ENCODE data around the gene CTSD. TPM values are rescaled to one million over a fixed set of nuclear protein-coding genes. Genes with fewer than 3 reads are reported as not detected.

The CTSD gene
- total RNA-seq, 1 experiment from 2014 or later, result 158 TPM

DNA sequence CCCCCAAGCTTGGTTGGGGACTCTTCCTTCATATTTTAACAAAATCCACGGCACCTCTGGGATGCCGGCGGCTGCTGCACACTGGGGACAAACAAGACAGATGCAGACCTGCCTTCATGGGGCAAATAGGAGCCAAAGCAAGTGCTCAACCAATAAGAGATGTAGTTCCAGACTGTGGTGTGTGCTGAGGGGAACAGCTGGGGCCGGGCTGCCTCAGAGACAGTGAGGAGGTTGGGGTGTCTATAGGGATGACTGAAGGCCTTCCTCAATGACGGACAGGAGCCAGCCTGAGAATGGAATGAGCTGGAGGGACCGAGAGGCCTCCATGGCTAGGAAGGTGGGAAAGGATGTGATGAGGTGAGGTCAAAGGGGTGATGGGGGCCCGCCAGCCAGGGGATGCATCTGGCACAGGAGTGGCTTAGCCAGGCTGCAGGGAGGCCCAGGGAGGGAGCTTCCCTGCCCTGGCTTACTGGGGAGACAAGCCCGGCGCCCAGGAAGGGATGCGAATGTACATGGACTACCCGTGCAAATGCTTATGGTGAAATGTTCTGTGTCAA, 10.3 kb upstream of the CTSD start:
- H3K27me3 Mint-ChIP-seq (ENCODE audit: low read depth), result peaks cover 25% of the 10 kb centered on the region
- H3K79me2 ChIP-seq (ENCODE audit: insufficient read depth, low read length), result no peaks in the 10 kb centered on the region
- H3K23ac ChIP-seq (ENCODE audit: insufficient read length, low read depth, low read length), result no peak overlapping the region
- no peak overlapping the region for H3T11ph ChIP-seq (ENCODE audit: low read length)
- no peak overlapping the region for H2BK120ac ChIP-seq (ENCODE audit: low read depth, low read length, poor library complexity, severe bottlenecking)
- DNase-seq, result no peak
- H3K27me3 ChIP-seq (ENCODE audit: insufficient read depth, low read length), result no peaks in the 10 kb centered on the region; the same call in 1 of the 2 replicates
- H3K4me1 ChIP-seq (ENCODE audit: insufficient read depth, low read length), result peaks cover 8% of the 10 kb centered on the region; the same call in 1 of the 2 replicates
- no peak overlapping the region; a peak in 1 of 7 replicates for H3K27ac Mint-ChIP-seq
- H3K9ac ChIP-seq (ENCODE audit: extremely low read depth, insufficient read length, low read length), result no peak overlapping the region
- H3K4me2 ChIP-seq (ENCODE audit: insufficient read depth, insufficient read length, low read length), result no peak overlapping the region
- TF ChIP-seq, protein P1, sequence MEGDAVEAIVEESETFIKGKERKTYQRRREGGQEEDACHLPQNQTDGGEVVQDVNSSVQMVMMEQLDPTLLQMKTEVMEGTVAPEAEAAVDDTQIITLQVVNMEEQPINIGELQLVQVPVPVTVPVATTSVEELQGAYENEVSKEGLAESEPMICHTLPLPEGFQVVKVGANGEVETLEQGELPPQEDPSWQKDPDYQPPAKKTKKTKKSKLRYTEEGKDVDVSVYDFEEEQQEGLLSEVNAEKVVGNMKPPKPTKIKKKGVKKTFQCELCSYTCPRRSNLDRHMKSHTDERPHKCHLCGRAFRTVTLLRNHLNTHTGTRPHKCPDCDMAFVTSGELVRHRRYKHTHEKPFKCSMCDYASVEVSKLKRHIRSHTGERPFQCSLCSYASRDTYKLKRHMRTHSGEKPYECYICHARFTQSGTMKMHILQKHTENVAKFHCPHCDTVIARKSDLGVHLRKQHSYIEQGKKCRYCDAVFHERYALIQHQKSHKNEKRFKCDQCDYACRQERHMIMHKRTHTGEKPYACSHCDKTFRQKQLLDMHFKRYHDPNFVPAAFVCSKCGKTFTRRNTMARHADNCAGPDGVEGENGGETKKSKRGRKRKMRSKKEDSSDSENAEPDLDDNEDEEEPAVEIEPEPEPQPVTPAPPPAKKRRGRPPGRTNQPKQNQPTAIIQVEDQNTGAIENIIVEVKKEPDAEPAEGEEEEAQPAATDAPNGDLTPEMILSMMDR (conservative IDR thresholded peaks at IDR 0.05), result no peak
- no peaks in the 10 kb centered on the region; a peak in 2 of 7 replicates for H3K36me3 Mint-ChIP-seq (ENCODE audit: insufficient read depth in 1 of 3, low read depth in 3 of 3)
- no peak overlapping the region for H3K18ac ChIP-seq (ENCODE audit: insufficient read length, low read depth, low read length)
- H3K27ac ChIP-seq (ENCODE audit: insufficient read length, low read depth, low read length), result no peak overlapping the region
- H2BK5ac ChIP-seq (ENCODE audit: insufficient read length, low read length), result no peak overlapping the region
- no peak overlapping the region for H3K4me3 Mint-ChIP-seq
- H2BK12ac ChIP-seq (ENCODE audit: insufficient read length, low read depth, low read length), result no peak overlapping the region
- H3K56ac ChIP-seq (ENCODE audit: insufficient read length, low read depth, low read length), result no peak overlapping the region
- H3K4me1 Mint-ChIP-seq, result peaks cover 24 to 26% of the 10 kb centered on the region in 2 experiments
- no peaks in the 10 kb centered on the region for H3K9me3 ChIP-seq (ENCODE audit: control insufficient read depth, low read depth, low read length)
- H3K79me1 ChIP-seq (ENCODE audit: insufficient read depth, low read depth, low read length, poor library complexity, severe bottlenecking), result no peaks in the 10 kb centered on the region
- no peak overlapping the region for H4K5ac ChIP-seq (ENCODE audit: insufficient read length, low read depth, low read length)
- no CpG with 5 or more reads among the region's 11 CpGs for WGBS (ENCODE audit: extremely low coverage, insufficient read length, low lambda C conversion rate)
- no peak overlapping the region for H4K91ac ChIP-seq (ENCODE audit: insufficient read length, low read depth, low read length)
- no peak overlapping the region for H2BK20ac ChIP-seq (ENCODE audit: low read depth, low read length, poor library complexity, severe bottlenecking)
- H3K23me2 ChIP-seq (ENCODE audit: insufficient read length, low read depth, low read length, poor library complexity, severe bottlenecking), result no peaks in the 10 kb centered on the region
- H2AFZ ChIP-seq (ENCODE audit: low read length), result no peak overlapping the region
- no peak overlapping the region for H3K4ac ChIP-seq (ENCODE audit: low read depth, low read length)
- H4K20me1 ChIP-seq (ENCODE audit: control insufficient read depth, insufficient read depth, insufficient read length), result no peaks in the 10 kb centered on the region
- H2AK5ac ChIP-seq (ENCODE audit: insufficient read length, low read length), result no peak overlapping the region
- no peak overlapping the region for H3K14ac ChIP-seq (ENCODE audit: insufficient read depth, low read length)
- no peak overlapping the region for H4K8ac ChIP-seq (replicated peaks; ENCODE audit: insufficient read length, low read depth, low read length)
- peaks cover 4 to 9% of the 10 kb centered on the region in 2 experiments; a peak in 3 of 5 replicates for H3K9me3 Mint-ChIP-seq
- H2BK15ac ChIP-seq (ENCODE audit: low read depth, low read length), result no peak overlapping the region
